ENCODE results near the gene ZKSCAN1.
"Not testable (repeated sequence)": the region's sequence is repeated elsewhere in the genome, so short reads cannot be mapped to it uniquely, and the experiment has no call there.

The ZKSCAN1 gene

GRCh38 chr7:99976626-99977025 is 38.8 kb upstream of the ZKSCAN1 start:
- TF ChIP-seq NFRKB (IDR thresholded peaks at IDR 0.05) (no peak), L3MBTL2 (conservative IDR thresholded peaks at IDR 0.05) (no peak), FOXA1 (IDR thresholded peaks at IDR 0.05) (no peak), FOXK2 (IDR thresholded peaks at IDR 0.05) (no peak), ZNF384 (IDR thresholded peaks at IDR 0.05) (no peak), LEF1 (IDR thresholded peaks at IDR 0.05; ENCODE audit: borderline replicate concordance) (no peak), HDGF (IDR thresholded peaks at IDR 0.05; ENCODE audit: borderline replicate concordance) (no peak), ARNT (IDR thresholded peaks at IDR 0.05) (no peak), SP1 (IDR thresholded peaks at IDR 0.05) (no peak), BHLHE40 (IDR thresholded peaks at IDR 0.05; ENCODE audit: borderline replicate concordance) (no peak), SUZ12 (IDR thresholded peaks at IDR 0.05) (no peak), FOXM1 (IDR thresholded peaks at IDR 0.05; ENCODE audit: borderline replicate concordance) (no peak), ELF4 (IDR thresholded peaks at IDR 0.05) (no peak), PKNOX1 (IDR thresholded peaks at IDR 0.05) (no peak), CTBP1 (IDR thresholded peaks at IDR 0.05; ENCODE audit: borderline replicate concordance) (no peak), TARDBP (IDR thresholded peaks at IDR 0.05) (no peak)
- POLR2A ChIA-PET, result no interaction called here
- DNase-seq (ENCODE audit: extremely low spot score), result no peak
- CTCF ChIA-PET, result interaction anchor here (1.1 kb wide), 1 partner anchor 14 kb away, joined by 4 read pairs; no protein-coding TSS in a partner anchor

GRCh38 chr7:99979814-99980225 is 35.6 kb upstream of the ZKSCAN1 start:
- DNase-seq (ENCODE audit: extremely low spot score), result not testable (repeated sequence)
- ChIA-PET POLR2A (interaction anchor here (0.6 kb wide), 1 partner anchor 149 kb away, joined by 3 read pairs; no protein-coding TSS in a partner anchor), CTCF (interaction anchor here (0.6 to 1.8 kb wide), 8 partner anchors 10 to 153 kb away, joined by 3 to 9 read pairs (median 3); partner anchors contain the start of genes GJC3 and MBLAC1)

- POLR2A ChIA-PET; DNase-seq (ENCODE audit: extremely low spot score): not testable (repeated sequence)
- CTCF ChIA-PET, result interaction anchor here (0.7 to 1.8 kb wide), 4 partner anchors 10 to 152 kb away, joined by 3 to 9 read pairs (median 4); partner anchors contain the start of gene GJC3
Observed at GRCh38 chr7:99980448-99980872, 34.9 kb upstream of the ZKSCAN1 start.

GRCh38 chr7:99981066-99981465 is 34.3 kb upstream of the ZKSCAN1 start:
- CTCF ChIA-PET, result interaction anchor here (0.9 kb wide), 1 partner anchor 9 kb away, joined by 3 read pairs; no protein-coding TSS in a partner anchor
- POLR2A ChIA-PET, result not testable (repeated sequence)

GRCh38 chr7:99984593-99984992 is 30.8 kb upstream of the ZKSCAN1 start:
- no peak for TF ChIP-seq CTBP1 (IDR thresholded peaks at IDR 0.05; ENCODE audit: borderline replicate concordance)
- no peak for TF ChIP-seq TARDBP (IDR thresholded peaks at IDR 0.05)
- no peak for TF ChIP-seq SP1 (IDR thresholded peaks at IDR 0.05)
- no peak for TF ChIP-seq FOXK2 (IDR thresholded peaks at IDR 0.05)
- no peak for TF ChIP-seq FOXA1 (IDR thresholded peaks at IDR 0.05)
- DNase-seq (ENCODE audit: extremely low spot score), result no peak
- ChIA-PET POLR2A (no interaction called here), CTCF (no interaction called here)

More at GRCh38 chr7:99981066-99981465, 34.3 kb upstream of the ZKSCAN1 start:
- not testable (repeated sequence) for DNase-seq (ENCODE audit: extremely low spot score)

GRCh38 chr7:99987306-99987705 is 28.1 kb upstream of the ZKSCAN1 start:
- POLR2A ChIA-PET, result interaction anchor here (1.1 kb wide), 1 partner anchor 28 kb away, joined by 3 read pairs; the partner anchor contains the start of gene ZKSCAN1
- CTCF ChIA-PET, result interaction anchor here (0.8 kb wide), 1 partner anchor 72 kb away, joined by 3 read pairs; no protein-coding TSS in a partner anchor
- not testable (repeated sequence) for DNase-seq (ENCODE audit: extremely low spot score)

- TF ChIP-seq FOXM1 (IDR thresholded peaks at IDR 0.05; ENCODE audit: borderline replicate concordance) (no peak), BHLHE40 (IDR thresholded peaks at IDR 0.05; ENCODE audit: borderline replicate concordance) (no peak), SP1 (IDR thresholded peaks at IDR 0.05) (no peak), CTBP1 (IDR thresholded peaks at IDR 0.05; ENCODE audit: borderline replicate concordance) (no peak), PKNOX1 (IDR thresholded peaks at IDR 0.05) (no peak), SUZ12 (IDR thresholded peaks at IDR 0.05) (no peak), FOXK2 (IDR thresholded peaks at IDR 0.05) (no peak), FOXA1 (IDR thresholded peaks at IDR 0.05) (no peak), LEF1 (IDR thresholded peaks at IDR 0.05; ENCODE audit: borderline replicate concordance) (no peak), NFRKB (IDR thresholded peaks at IDR 0.05) (no peak), HDGF (IDR thresholded peaks at IDR 0.05; ENCODE audit: borderline replicate concordance) (no peak), ARNT (IDR thresholded peaks at IDR 0.05) (no peak), ELF4 (IDR thresholded peaks at IDR 0.05) (no peak), ZNF384 (IDR thresholded peaks at IDR 0.05) (no peak), L3MBTL2 (conservative IDR thresholded peaks at IDR 0.05) (no peak), TARDBP (IDR thresholded peaks at IDR 0.05) (no peak)
- ChIA-PET CTCF (interaction anchor here (0.8 kb wide), 1 partner anchor 72 kb away, joined by 3 read pairs; no protein-coding TSS in a partner anchor), POLR2A (interaction anchor here (1.1 to 1.4 kb wide), 2 partner anchors 27 to 68 kb away, joined by 3 to 4 read pairs; partner anchors contain the start of gene ZKSCAN1)
- no peak for DNase-seq (ENCODE audit: extremely low spot score)
Observed at GRCh38 chr7:99987846-99988245, 27.6 kb upstream of the ZKSCAN1 start.

GRCh38 chr7:99990460-99990852 is 24.9 kb upstream of the ZKSCAN1 start:
- ChIA-PET CTCF (interaction anchor here (0.7 to 2.4 kb wide), 11 partner anchors 9 to 142 kb away, joined by 3 to 23 read pairs (median 4); partner anchors contain the start of gene TRIM4), POLR2A (interaction anchor here (0.7 to 2.3 kb wide), 4 partner anchors 59 to 76 kb away, joined by 3 to 7 read pairs (median 4); partner anchors contain the start of genes GJC3, TRIM4 and ZSCAN21)
- TF ChIP-seq ARNT (IDR thresholded peaks at IDR 0.05), result no peak
- TF ChIP-seq CTBP1 (IDR thresholded peaks at IDR 0.05; ENCODE audit: borderline replicate concordance), result no peak
- TF ChIP-seq ZNF384 (IDR thresholded peaks at IDR 0.05), result no peak
- no peak for TF ChIP-seq PKNOX1 (IDR thresholded peaks at IDR 0.05)
- no peak for DNase-seq (ENCODE audit: extremely low spot score)

- CTCF ChIA-PET, result interaction anchor here (1.0 to 2.4 kb wide), 3 partner anchors 23 to 78 kb away, joined by 3 to 23 read pairs (median 5); no protein-coding TSS in a partner anchor
- POLR2A ChIA-PET, result interaction anchor here (1.6 to 2.3 kb wide), 2 partner anchors 58 to 77 kb away, joined by 3 to 7 read pairs; partner anchors contain the start of gene ZSCAN21
- not testable (repeated sequence) for DNase-seq (ENCODE audit: extremely low spot score)
Observed at GRCh38 chr7:99991543-99991942, 23.9 kb upstream of the ZKSCAN1 start.
